Measurements from ENCODE around the gene TAF5L. TPM values are rescaled to one million over a fixed set of nuclear protein-coding genes. Genes with fewer than 3 reads are reported as not detected.

Gene TAF5L
- total and polyA plus RNA-seq, 2 of the 13 experiments (the other 11 are each of a cell fraction or from before 2014, with no cell fraction given), result 10.8 to 18.2 TPM

GRCh38 chr1:229625915-229626831, at the start of gene TAF5L, which contains the start of gene URB2 (continued):
- TF ChIP-seq NCOA1 (CRISPR knock-in tag; IDR thresholded peaks at IDR 0.05) (no peak; the same call in 1 of the 2 replicates), ZNF207 (IDR thresholded peaks at IDR 0.05; ENCODE audit: borderline replicate concordance) (no peak), THAP11 (CRISPR knock-in tag; IDR thresholded peaks at IDR 0.05) (peak; percentile 82), ZFP36L1 (CRISPR knock-in tag; IDR thresholded peaks at IDR 0.05) (no peak), ZMAT3 (CRISPR knock-in tag; conservative IDR thresholded peaks at IDR 0.05) (0 out of 2 replicates have a peak, but pooled peaks have one; percentile 13), ZSCAN20 (CRISPR knock-in tag; IDR thresholded peaks at IDR 0.05; ENCODE audit: borderline replicate concordance) (peak; percentile 75; the same call in 1 of the 2 replicates), SKI (IDR thresholded peaks at IDR 0.05; ENCODE audit: partially characterized antibody) (no peak), ZNF598 (CRISPR knock-in tag; IDR thresholded peaks at IDR 0.05; ENCODE audit: borderline replicate concordance) (no peak), ZNF879 (CRISPR knock-in tag; IDR thresholded peaks at IDR 0.05) (no peak), SNAPC2 (CRISPR knock-in tag; IDR thresholded peaks at IDR 0.05) (no peak), CREM (IDR thresholded peaks at IDR 0.05) (no peak), CREM (CRISPR knock-in tag; IDR thresholded peaks at IDR 0.05) (no peak), ZNF75D (CRISPR knock-in tag; IDR thresholded peaks at IDR 0.05; ENCODE audit: borderline replicate concordance) (no peak), RFX5 (IDR thresholded peaks at IDR 0.05; ENCODE audit: low read depth, low read length) (peak; percentile 52; the same call in 1 of the 2 replicates), MED8 (CRISPR knock-in tag; IDR thresholded peaks at IDR 0.05; ENCODE audit: insufficient replicate concordance) (no peak), SNAPC5 (CRISPR knock-in tag; IDR thresholded peaks at IDR 0.05; ENCODE audit: borderline replicate concordance) (no peak), KDM2A (CRISPR knock-in tag; IDR thresholded peaks at IDR 0.05; ENCODE audit: borderline replicate concordance, low read depth) (peak; percentile 63; the same call in 1 of the 2 replicates)
- TF ChIP-seq, protein P1, sequence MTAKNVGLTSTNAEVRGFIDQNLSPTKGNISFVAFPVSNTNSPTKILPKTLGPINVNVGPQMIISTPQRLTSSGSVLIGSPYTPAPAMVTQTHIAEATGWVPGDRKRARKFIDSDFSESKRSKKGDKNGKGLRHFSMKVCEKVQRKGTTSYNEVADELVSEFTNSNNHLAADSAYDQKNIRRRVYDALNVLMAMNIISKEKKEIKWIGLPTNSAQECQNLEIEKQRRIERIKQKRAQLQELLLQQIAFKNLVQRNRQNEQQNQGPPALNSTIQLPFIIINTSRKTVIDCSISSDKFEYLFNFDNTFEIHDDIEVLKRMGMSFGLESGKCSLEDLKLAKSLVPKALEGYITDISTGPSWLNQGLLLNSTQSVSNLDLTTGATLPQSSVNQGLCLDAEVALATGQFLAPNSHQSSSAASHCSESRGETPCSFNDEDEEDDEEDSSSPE (CRISPR knock-in tag; IDR thresholded peaks at IDR 0.05), result no peak; the same call in 1 of the 2 replicates
- TF ChIP-seq, protein P2, sequence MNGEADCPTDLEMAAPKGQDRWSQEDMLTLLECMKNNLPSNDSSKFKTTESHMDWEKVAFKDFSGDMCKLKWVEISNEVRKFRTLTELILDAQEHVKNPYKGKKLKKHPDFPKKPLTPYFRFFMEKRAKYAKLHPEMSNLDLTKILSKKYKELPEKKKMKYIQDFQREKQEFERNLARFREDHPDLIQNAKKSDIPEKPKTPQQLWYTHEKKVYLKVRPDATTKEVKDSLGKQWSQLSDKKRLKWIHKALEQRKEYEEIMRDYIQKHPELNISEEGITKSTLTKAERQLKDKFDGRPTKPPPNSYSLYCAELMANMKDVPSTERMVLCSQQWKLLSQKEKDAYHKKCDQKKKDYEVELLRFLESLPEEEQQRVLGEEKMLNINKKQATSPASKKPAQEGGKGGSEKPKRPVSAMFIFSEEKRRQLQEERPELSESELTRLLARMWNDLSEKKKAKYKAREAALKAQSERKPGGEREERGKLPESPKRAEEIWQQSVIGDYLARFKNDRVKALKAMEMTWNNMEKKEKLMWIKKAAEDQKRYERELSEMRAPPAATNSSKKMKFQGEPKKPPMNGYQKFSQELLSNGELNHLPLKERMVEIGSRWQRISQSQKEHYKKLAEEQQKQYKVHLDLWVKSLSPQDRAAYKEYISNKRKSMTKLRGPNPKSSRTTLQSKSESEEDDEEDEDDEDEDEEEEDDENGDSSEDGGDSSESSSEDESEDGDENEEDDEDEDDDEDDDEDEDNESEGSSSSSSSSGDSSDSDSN (CRISPR knock-in tag; IDR thresholded peaks at IDR 0.05), result peak; percentile 95
- TF ChIP-seq, protein P3, sequence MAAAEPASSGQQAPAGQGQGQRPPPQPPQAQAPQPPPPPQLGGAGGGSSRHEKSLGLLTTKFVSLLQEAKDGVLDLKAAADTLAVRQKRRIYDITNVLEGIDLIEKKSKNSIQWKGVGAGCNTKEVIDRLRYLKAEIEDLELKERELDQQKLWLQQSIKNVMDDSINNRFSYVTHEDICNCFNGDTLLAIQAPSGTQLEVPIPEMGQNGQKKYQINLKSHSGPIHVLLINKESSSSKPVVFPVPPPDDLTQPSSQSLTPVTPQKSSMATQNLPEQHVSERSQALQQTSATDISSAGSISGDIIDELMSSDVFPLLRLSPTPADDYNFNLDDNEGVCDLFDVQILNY (CRISPR knock-in tag; conservative IDR thresholded peaks at IDR 0.05), result no peak
- TF ChIP-seq, protein P4, sequence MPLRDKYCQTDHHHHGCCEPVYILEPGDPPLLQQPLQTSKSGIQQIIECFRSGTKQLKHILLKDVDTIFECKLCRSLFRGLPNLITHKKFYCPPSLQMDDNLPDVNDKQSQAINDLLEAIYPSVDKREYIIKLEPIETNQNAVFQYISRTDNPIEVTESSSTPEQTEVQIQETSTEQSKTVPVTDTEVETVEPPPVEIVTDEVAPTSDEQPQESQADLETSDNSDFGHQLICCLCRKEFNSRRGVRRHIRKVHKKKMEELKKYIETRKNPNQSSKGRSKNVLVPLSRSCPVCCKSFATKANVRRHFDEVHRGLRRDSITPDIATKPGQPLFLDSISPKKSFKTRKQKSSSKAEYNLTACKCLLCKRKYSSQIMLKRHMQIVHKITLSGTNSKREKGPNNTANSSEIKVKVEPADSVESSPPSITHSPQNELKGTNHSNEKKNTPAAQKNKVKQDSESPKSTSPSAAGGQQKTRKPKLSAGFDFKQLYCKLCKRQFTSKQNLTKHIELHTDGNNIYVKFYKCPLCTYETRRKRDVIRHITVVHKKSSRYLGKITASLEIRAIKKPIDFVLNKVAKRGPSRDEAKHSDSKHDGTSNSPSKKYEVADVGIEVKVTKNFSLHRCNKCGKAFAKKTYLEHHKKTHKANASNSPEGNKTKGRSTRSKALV (CRISPR knock-in tag; IDR thresholded peaks at IDR 0.05), result no peak
